SJSA1 (cell line): ENCODE data around the gene CD58. TPM values are rescaled to one million over a fixed set of nuclear protein-coding genes. Genes with fewer than 3 reads are reported as not detected.

ENCODE experiments used
- DNase-seq, 2 experiments: peaks; one replicate each; pipeline ENCODE4 v3.0.0-alpha.2; 2015 to 2020; ENCODE audit warnings: low spot score in 2 of 2, low read depth in 1 of 2
- H3K27ac ChIP-seq: fragments of 250-450 bp; sonication (Bioruptor Pico); 2 replicates; pipeline ENCODE4 v1.5.1; 2020; ENCODE audit warnings: mild to moderate bottlenecking, moderate library complexity
- H3K27me3 ChIP-seq: fragments of 250-450 bp; sonication (Bioruptor Pico); replicated peaks from 2 replicates; pipeline ENCODE4 v1.5.1; 2020; ENCODE audit warnings: mild to moderate bottlenecking, moderate library complexity
- H3K36me3 ChIP-seq: fragments of 250-450 bp; sonication (Bioruptor Pico); 2 replicates; pipeline ENCODE4 v1.5.1; 2020; ENCODE audit warnings: mild to moderate bottlenecking
- H3K4me1 ChIP-seq: fragments of 250-450 bp; sonication (Bioruptor Pico); replicated peaks from 2 replicates; pipeline ENCODE4 v1.6.1; 2021; ENCODE audit warnings: mild to moderate bottlenecking
- H3K4me3 ChIP-seq: fragments of 250-450 bp; sonication (Bioruptor Pico); 2 replicates; pipeline ENCODE4 v1.5.1; 2020; ENCODE audit warnings: mild to moderate bottlenecking
- H3K9me3 ChIP-seq: fragments of 250-450 bp; sonication (Bioruptor Pico); replicated peaks from 2 replicates; pipeline ENCODE4 v1.5.1; 2020; ENCODE audit warnings: mild to moderate bottlenecking
- total RNA-seq: library from RNA; depleted of rRNA; stranded (reverse); fragments of >200 nt; shearing (Covaris generic); gene quantifications from 2 replicates; pipeline ENCODE4 v1.2.3, GENCODE V29; 2014

CD58 gene
- total RNA-seq, 1 experiment from 2014 or later: 23.2 TPM

- Histone ChIP-seq H3K36me3 (no peaks in the 10 kb centered on the region), H3K9me3 (no peaks in the 10 kb centered on the region), H3K27me3 (no peaks in the 10 kb centered on the region), H3K4me1 (no peaks in the 10 kb centered on the region), H3K27ac (no peak overlapping the region), H3K4me3 (no peak overlapping the region)
- DNase-seq: no peak
Observed at GRCh38 chr1:116488071-116488470, 82.8 kb downstream of the CD58 start.

- no peaks in the 10 kb centered on the region for H3K27me3 ChIP-seq
- no peaks in the 10 kb centered on the region for H3K36me3 ChIP-seq
- H3K4me1 ChIP-seq: no peaks in the 10 kb centered on the region
- H3K27ac ChIP-seq: no peak overlapping the region
- no peaks in the 10 kb centered on the region for H3K9me3 ChIP-seq
- no peak for DNase-seq
- H3K4me3 ChIP-seq: no peak overlapping the region
Observed at GRCh38 chr1:116487583-116487982, 83.2 kb downstream of the CD58 start.

- Histone ChIP-seq H3K36me3 (no peaks in the 10 kb centered on the region), H3K4me3 (no peak overlapping the region), H3K27ac (no peak overlapping the region), H3K4me1 (no peaks in the 10 kb centered on the region), H3K9me3 (no peaks in the 10 kb centered on the region), H3K27me3 (no peaks in the 10 kb centered on the region)
- no peak for DNase-seq
Observed at GRCh38 chr1:116487031-116487430, 83.8 kb downstream of the CD58 start.

- Histone ChIP-seq H3K4me3 (no peak overlapping the region), H3K36me3 (no peaks in the 10 kb centered on the region), H3K27me3 (no peaks in the 10 kb centered on the region), H3K9me3 (no peaks in the 10 kb centered on the region), H3K27ac (no peak overlapping the region), H3K4me1 (no peaks in the 10 kb centered on the region)
- no peak for DNase-seq
Observed at GRCh38 chr1:116486424-116486823, 84.4 kb downstream of the CD58 start.

- Histone ChIP-seq H3K36me3 (no peaks in the 10 kb centered on the region), H3K9me3 (no peaks in the 10 kb centered on the region), H3K4me3 (no peak overlapping the region), H3K4me1 (no peaks in the 10 kb centered on the region), H3K27me3 (no peaks in the 10 kb centered on the region), H3K27ac (no peak overlapping the region)
- DNase-seq: no peak
Observed at GRCh38 chr1:116485976-116486375, 84.8 kb downstream of the CD58 start.

- H3K27ac ChIP-seq: no peak overlapping the region
- 0 out of 2 replicates have a peak, but pooled peaks cover 2% of the 10 kb centered on the region for H3K27me3 ChIP-seq
- no peak overlapping the region for H3K4me3 ChIP-seq
Observed at GRCh38 chr1:116485071-116485735, 85.6 kb downstream of the CD58 start.

GRCh38 chr1:116483481-116484309, 87.1 kb downstream of the CD58 start:
- no peaks in the 10 kb centered on the region for H3K4me1 ChIP-seq
- 0 out of 2 replicates have a peak, but pooled peaks cover 5% of the 10 kb centered on the region for H3K27me3 ChIP-seq
- DNase-seq: no peak
- H3K27ac ChIP-seq: no peak overlapping the region
- no peaks in the 10 kb centered on the region for H3K36me3 ChIP-seq
- H3K9me3 ChIP-seq: no peaks in the 10 kb centered on the region
- H3K4me3 ChIP-seq: no peak overlapping the region

More at GRCh38 chr1:116485071-116485735, 85.6 kb downstream of the CD58 start:
- peak; percentile 74 to 87 for DNase-seq
- Histone ChIP-seq H3K9me3 (no peaks in the 10 kb centered on the region), H3K36me3 (no peaks in the 10 kb centered on the region), H3K4me1 (no peaks in the 10 kb centered on the region)

GRCh38 chr1:116482490-116482889, 88.3 kb downstream of the CD58 start:
- Histone ChIP-seq H3K4me3 (no peak overlapping the region), H3K27ac (no peak overlapping the region), H3K4me1 (no peaks in the 10 kb centered on the region), H3K9me3 (no peaks in the 10 kb centered on the region), H3K27me3 (0 out of 2 replicates have a peak, but pooled peaks cover 5% of the 10 kb centered on the region), H3K36me3 (no peaks in the 10 kb centered on the region)
- DNase-seq: no peak

- Histone ChIP-seq H3K9me3 (no peaks in the 10 kb centered on the region), H3K36me3 (no peaks in the 10 kb centered on the region), H3K27me3 (0 out of 2 replicates have a peak, but pooled peaks cover 5% of the 10 kb centered on the region), H3K4me1 (no peaks in the 10 kb centered on the region), H3K4me3 (no peak overlapping the region), H3K27ac (no peak overlapping the region)
- no peak for DNase-seq
Observed at GRCh38 chr1:116481934-116482333, 88.9 kb downstream of the CD58 start.

GRCh38 chr1:116478621-116479020, 92.2 kb downstream of the CD58 start:
- no peaks in the 10 kb centered on the region for H3K36me3 ChIP-seq
- no peak overlapping the region for H3K4me3 ChIP-seq
- DNase-seq: no peak
- H3K27ac ChIP-seq: no peak overlapping the region
- no peaks in the 10 kb centered on the region for H3K4me1 ChIP-seq
- no peaks in the 10 kb centered on the region for H3K9me3 ChIP-seq
- H3K27me3 ChIP-seq: 0 out of 2 replicates have a peak, but pooled peaks cover 5% of the 10 kb centered on the region

- no peak overlapping the region for H3K27ac ChIP-seq
- H3K4me3 ChIP-seq: no peak overlapping the region
- H3K36me3 ChIP-seq: no peaks in the 10 kb centered on the region
- no peaks in the 10 kb centered on the region for H3K4me1 ChIP-seq
- DNase-seq: no peak
- no peaks in the 10 kb centered on the region for H3K9me3 ChIP-seq
- 0 out of 2 replicates have a peak, but pooled peaks cover 5% of the 10 kb centered on the region for H3K27me3 ChIP-seq
Observed at GRCh38 chr1:116477429-116477828, 93.4 kb downstream of the CD58 start.

- H3K27ac ChIP-seq: no peak overlapping the region
- no peak overlapping the region for H3K4me3 ChIP-seq
- 0 out of 2 replicates have a peak, but pooled peaks cover 5% of the 10 kb centered on the region for H3K27me3 ChIP-seq
- DNase-seq: no peak
- no peaks in the 10 kb centered on the region for H3K4me1 ChIP-seq
- H3K9me3 ChIP-seq: no peaks in the 10 kb centered on the region
- no peaks in the 10 kb centered on the region for H3K36me3 ChIP-seq
Observed at GRCh38 chr1:116476321-116476720, 94.5 kb downstream of the CD58 start.

- H3K9me3 ChIP-seq: no peaks in the 10 kb centered on the region
- no peak overlapping the region for H3K4me3 ChIP-seq
- no peak for DNase-seq
- H3K27me3 ChIP-seq: 0 out of 2 replicates have a peak, but pooled peaks cover 5% of the 10 kb centered on the region
- H3K4me1 ChIP-seq: no peaks in the 10 kb centered on the region
- no peak overlapping the region for H3K27ac ChIP-seq
- no peaks in the 10 kb centered on the region for H3K36me3 ChIP-seq
Observed at GRCh38 chr1:116475850-116476218, 95.0 kb downstream of the CD58 start.
